SU-DHL-6 (cell line): Measurements from ENCODE around the gene FHIP1A.

ENCODE experiments used
- EZH2phosphoT487 ChIP-seq: fragments of 200-600 bp; sonication (generic), shearing (Covaris generic); conservative IDR thresholded peaks from 2 replicates; pipeline ENCODE4 v1.6.1; 2018; ENCODE audit warnings: mild to moderate bottlenecking, antibody characterized with exemption, low read length, moderate library complexity, mixed read lengths
- TF ChIP-seq, protein P1 (sequence below): fragments of 200-600 bp; sonication (generic); IDR thresholded peaks from one replicate; pipeline ENCODE4 v1.5.1; 2017; ENCODE audit warnings: antibody characterized with exemption, mild to moderate bottlenecking, low read length, moderate library complexity; ENCODE audit not compliant: insufficient read depth, poor library complexity, severe bottlenecking

DNA sequence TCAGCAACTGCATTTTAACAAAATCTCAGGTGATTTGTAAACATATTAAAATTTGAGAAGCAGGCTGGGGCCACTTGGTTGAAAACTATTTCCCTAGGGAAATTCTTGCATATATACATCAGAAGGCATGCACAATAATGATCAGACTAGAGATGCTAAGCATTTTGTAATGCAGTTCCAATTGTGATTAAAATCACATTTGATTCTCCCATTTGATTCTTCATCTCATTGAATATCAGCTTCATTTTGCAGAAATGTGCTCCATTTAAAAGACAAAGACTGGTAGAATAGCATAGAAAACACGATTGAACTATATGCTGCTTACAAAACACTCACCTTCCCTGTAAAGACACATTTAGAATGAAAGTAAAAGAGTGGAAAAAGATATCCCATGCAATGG is 32.4 kb upstream of the FHIP1A start:
- TF ChIP-seq, protein P1, sequence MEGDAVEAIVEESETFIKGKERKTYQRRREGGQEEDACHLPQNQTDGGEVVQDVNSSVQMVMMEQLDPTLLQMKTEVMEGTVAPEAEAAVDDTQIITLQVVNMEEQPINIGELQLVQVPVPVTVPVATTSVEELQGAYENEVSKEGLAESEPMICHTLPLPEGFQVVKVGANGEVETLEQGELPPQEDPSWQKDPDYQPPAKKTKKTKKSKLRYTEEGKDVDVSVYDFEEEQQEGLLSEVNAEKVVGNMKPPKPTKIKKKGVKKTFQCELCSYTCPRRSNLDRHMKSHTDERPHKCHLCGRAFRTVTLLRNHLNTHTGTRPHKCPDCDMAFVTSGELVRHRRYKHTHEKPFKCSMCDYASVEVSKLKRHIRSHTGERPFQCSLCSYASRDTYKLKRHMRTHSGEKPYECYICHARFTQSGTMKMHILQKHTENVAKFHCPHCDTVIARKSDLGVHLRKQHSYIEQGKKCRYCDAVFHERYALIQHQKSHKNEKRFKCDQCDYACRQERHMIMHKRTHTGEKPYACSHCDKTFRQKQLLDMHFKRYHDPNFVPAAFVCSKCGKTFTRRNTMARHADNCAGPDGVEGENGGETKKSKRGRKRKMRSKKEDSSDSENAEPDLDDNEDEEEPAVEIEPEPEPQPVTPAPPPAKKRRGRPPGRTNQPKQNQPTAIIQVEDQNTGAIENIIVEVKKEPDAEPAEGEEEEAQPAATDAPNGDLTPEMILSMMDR: no peak
- TF ChIP-seq EZH2phosphoT487: no peak
